Fibroblast of lung (primary cell): ENCODE measurements around the gene SMPD2.

ENCODE experiments used
- CTCF ChIP-seq, 2 donors: IDR thresholded peaks in 1 of 2; conservative IDR thresholded peaks in 1 of 2; 1 replicate in 1 of 2; 2 replicates in 1 of 2; pipeline ENCODE4 v1.5.1; 2011 to 2012; ENCODE audit warnings: low read length in 2 of 2, control low read depth in 1 of 2, inconsistent platforms in 1 of 2, low read depth in 1 of 2, mild to moderate bottlenecking in 1 of 2
- EZH2 ChIP-seq: IDR thresholded peaks from 2 replicates; pipeline ENCODE4 v1.5.1; 2012; ENCODE audit warnings: low read length, control low read depth, mild to moderate bottlenecking; ENCODE audit errors: missing control alignments

- TF ChIP-seq EZH2, result no peak
- TF ChIP-seq CTCF (conservative IDR thresholded peaks at IDR 0.05 in 1 of 2, IDR thresholded peaks at IDR 0.05 in 1 of 2; ENCODE audit: low read depth in 1 of 2, low read length in 2 of 2), result no peak
These were observed 44.3 kb upstream of the SMPD2 start for GRCh38 chr6:109396046-109396718.
